Nephron progenitor cell (in vitro differentiated cells): Measurements from ENCODE around the gene MBD3L4.
"Not testable (repeated sequence)": the region's sequence is repeated elsewhere in the genome, so short reads cannot be mapped to it uniquely, and the experiment has no call there.

ENCODE experiments used
- DNase-seq: peaks from one replicate; pipeline ENCODE4 v3.0.0; 2021
- H3K27ac Mint-ChIP-seq: 2 replicates; pipeline ENCODE4 v1.8.0; 2021; ENCODE audit warnings: mild to moderate bottlenecking, moderate library complexity, mixed read lengths
- H3K27me3 Mint-ChIP-seq: 2 replicates; pipeline ENCODE4 v1.8.0; 2021; ENCODE audit warnings: mild to moderate bottlenecking, low read depth, mixed read lengths; ENCODE audit not compliant: poor library complexity
- H3K36me3 Mint-ChIP-seq: 2 replicates; pipeline ENCODE4 v1.8.0; 2021; ENCODE audit warnings: low read depth, mixed read lengths
- H3K4me1 Mint-ChIP-seq: 2 replicates; pipeline ENCODE4 v1.8.0; 2021; ENCODE audit warnings: mixed read lengths
- H3K4me3 Mint-ChIP-seq: 2 replicates; pipeline ENCODE4 v1.8.0; 2021; ENCODE audit warnings: mild to moderate bottlenecking, moderate library complexity, mixed read lengths
- H3K9me3 Mint-ChIP-seq: 2 replicates; pipeline ENCODE4 v1.8.0; 2021; ENCODE audit warnings: mild to moderate bottlenecking, moderate library complexity, mixed read lengths
- CTCF ChIP-seq: fragments of 200-600 bp; sonication (generic); IDR thresholded peaks from 2 replicates; pipeline ENCODE4 v1.5.0; 2021; ENCODE audit warnings: antibody characterized with exemption

Gene MBD3L4

GRCh38 chr19:7063764-7064418, 23.9 kb upstream of the MBD3L4 start:
- Mint-ChIP-seq H3K9me3 (peaks cover 39% of the 10 kb centered on the region), H3K4me1 (peaks cover 2% of the 10 kb centered on the region), H3K36me3 (peaks cover 2% of the 10 kb centered on the region), H3K4me3 (no peak overlapping the region), H3K27me3 (peaks cover 7% of the 10 kb centered on the region), H3K27ac (no peak overlapping the region)
- no peak for TF ChIP-seq CTCF
- no peak for DNase-seq

GRCh38 chr19:7063339-7063738, 23.4 kb upstream of the MBD3L4 start:
- H3K36me3 Mint-ChIP-seq, result no peaks in the 10 kb centered on the region

GRCh38 chr19:7059977-7060376, 20.0 kb upstream of the MBD3L4 start:
- not testable (repeated sequence) for H3K36me3 Mint-ChIP-seq, DNase-seq, H3K27ac Mint-ChIP-seq, H3K4me3 Mint-ChIP-seq, H3K27me3 Mint-ChIP-seq, H3K4me1 Mint-ChIP-seq
- H3K9me3 Mint-ChIP-seq, result peaks cover 11% of the 10 kb centered on the region

More at GRCh38 chr19:7063339-7063738, 23.4 kb upstream of the MBD3L4 start:
- peaks cover 5% of the 10 kb centered on the region for H3K27me3 Mint-ChIP-seq
- no peak for DNase-seq
- H3K27ac Mint-ChIP-seq, result no peak overlapping the region
- no peak for TF ChIP-seq CTCF
- no peaks in the 10 kb centered on the region for H3K4me1 Mint-ChIP-seq
- peaks cover 34% of the 10 kb centered on the region for H3K9me3 Mint-ChIP-seq
- H3K4me3 Mint-ChIP-seq, result no peak overlapping the region

GRCh38 chr19:7058576-7058975, 18.6 kb upstream of the MBD3L4 start, which contains the start of gene MBD3L3:
Gene MBD3L3 (minus strand): TSS chr19:7058676. CDS start chr19:7058605, 71 bp downstream.
- H3K4me3 Mint-ChIP-seq, H3K27ac Mint-ChIP-seq, H3K27me3 Mint-ChIP-seq, H3K36me3 Mint-ChIP-seq, H3K9me3 Mint-ChIP-seq, DNase-seq, H3K4me1 Mint-ChIP-seq: not testable (repeated sequence)

- H3K9me3 Mint-ChIP-seq, H3K4me1 Mint-ChIP-seq, H3K27me3 Mint-ChIP-seq, H3K27ac Mint-ChIP-seq, H3K4me3 Mint-ChIP-seq, DNase-seq, H3K36me3 Mint-ChIP-seq: not testable (repeated sequence)
These were observed 16.4 kb upstream of the MBD3L4 start for GRCh38 chr19:7056371-7056770.

- not testable (repeated sequence) for H3K4me1 Mint-ChIP-seq, H3K27ac Mint-ChIP-seq, DNase-seq, H3K4me3 Mint-ChIP-seq, H3K36me3 Mint-ChIP-seq, H3K9me3 Mint-ChIP-seq, H3K27me3 Mint-ChIP-seq
These were observed 15.7 kb upstream of the MBD3L4 start for GRCh38 chr19:7055679-7056078.

GRCh38 chr19:7054635-7055368, 14.8 kb upstream of the MBD3L4 start:
- H3K36me3 Mint-ChIP-seq, DNase-seq, H3K27me3 Mint-ChIP-seq, H3K4me1 Mint-ChIP-seq, H3K27ac Mint-ChIP-seq, H3K4me3 Mint-ChIP-seq, H3K9me3 Mint-ChIP-seq: not testable (repeated sequence)

- not testable (repeated sequence) for H3K9me3 Mint-ChIP-seq, H3K4me1 Mint-ChIP-seq, H3K27ac Mint-ChIP-seq, H3K27me3 Mint-ChIP-seq, H3K4me3 Mint-ChIP-seq, DNase-seq, H3K36me3 Mint-ChIP-seq
These were observed 12.9 kb upstream of the MBD3L4 start for GRCh38 chr19:7052896-7053295.

GRCh38 chr19:7051421-7051820, 11.4 kb upstream of the MBD3L4 start:
- H3K27me3 Mint-ChIP-seq, H3K4me3 Mint-ChIP-seq, DNase-seq, H3K36me3 Mint-ChIP-seq, H3K9me3 Mint-ChIP-seq, H3K27ac Mint-ChIP-seq, H3K4me1 Mint-ChIP-seq: not testable (repeated sequence)

- H3K9me3 Mint-ChIP-seq, DNase-seq, H3K27ac Mint-ChIP-seq, H3K4me3 Mint-ChIP-seq, H3K4me1 Mint-ChIP-seq, H3K36me3 Mint-ChIP-seq, H3K27me3 Mint-ChIP-seq: not testable (repeated sequence)
These were observed 9.0 kb upstream of the MBD3L4 start, which contains the start of gene MBD3L2 for GRCh38 chr19:7049021-7049420. Gene MBD3L2 (plus strand): TSS chr19:7049321. CDS start chr19:7049374, 53 bp downstream.

GRCh38 chr19:7041563-7041962, 1.6 kb upstream of the MBD3L4 start:
- not testable (repeated sequence) for H3K27ac Mint-ChIP-seq, DNase-seq, H3K9me3 Mint-ChIP-seq, H3K4me1 Mint-ChIP-seq, H3K4me3 Mint-ChIP-seq, H3K27me3 Mint-ChIP-seq, H3K36me3 Mint-ChIP-seq

GRCh38 chr19:7030278-7030677, 9.7 kb downstream of the MBD3L4 start, which contains the start of gene MBD3L5:
Gene MBD3L5 (plus strand): TSS chr19:7030578. CDS start chr19:7030612, 34 bp downstream.
- H3K4me3 Mint-ChIP-seq, H3K36me3 Mint-ChIP-seq, H3K27me3 Mint-ChIP-seq, DNase-seq, H3K9me3 Mint-ChIP-seq, H3K4me1 Mint-ChIP-seq, H3K27ac Mint-ChIP-seq: not testable (repeated sequence)
